HepG2 (cell line): Measurements from ENCODE around the gene ERLEC1. TPM values are rescaled to one million over a fixed set of nuclear protein-coding genes. Genes with fewer than 3 reads are reported as not detected.

Experiments
- AGO1 ChIP-seq: fragments of 200-400 bp; formaldehyde crosslinking; IDR thresholded peaks from 2 replicates; pipeline ENCODE4 v1.6.1; 2017; ENCODE audit warnings: mild to moderate bottlenecking, low read depth, low read length, moderate library complexity; ENCODE audit not compliant: poor library complexity, severe bottlenecking
- ARID3A ChIP-seq: IDR thresholded peaks from 2 replicates; pipeline ENCODE4 v1.6.1; 2012; ENCODE audit warnings: low read depth, low read length, improper control_type of control experiment
- DDIT3 ChIP-seq: sonication (generic); formaldehyde crosslinking; IDR thresholded peaks from 2 replicates; pipeline ENCODE4 v1.4.0; 2020; ENCODE audit warnings: mild to moderate bottlenecking, missing genetic modification reagents
- GLI4 ChIP-seq: sonication (generic); formaldehyde crosslinking; IDR thresholded peaks from 2 replicates; pipeline ENCODE4 v1.5.1; 2020; ENCODE audit warnings: missing genetic modification reagents, mild to moderate bottlenecking, moderate library complexity, borderline replicate concordance
- NFIB ChIP-seq: sonication (generic); formaldehyde crosslinking; IDR thresholded peaks from 2 replicates; pipeline ENCODE4 v1.9.0; 2021; ENCODE audit warnings: missing genetic modification reagents, mild to moderate bottlenecking, borderline replicate concordance
- PRPF4 ChIP-seq: fragments of 200-400 bp; formaldehyde crosslinking; IDR thresholded peaks from 2 replicates; pipeline ENCODE4 v1.6.1; 2016; ENCODE audit warnings: low read length, low read depth; ENCODE audit not compliant: poor library complexity, severe bottlenecking
- SMC3 ChIP-seq: IDR thresholded peaks from 2 replicates; pipeline ENCODE4 v1.6.1; 2011; ENCODE audit warnings: low read length, improper control_type of control experiment
- ZNF12 ChIP-seq: sonication (generic); formaldehyde crosslinking; IDR thresholded peaks from 2 replicates; pipeline ENCODE4 v1.5.0; 2020; ENCODE audit warnings: missing genetic modification reagents
- ZNF136 ChIP-seq: sonication (generic); formaldehyde crosslinking; IDR thresholded peaks from 2 replicates; pipeline ENCODE4 v1.8.1; 2022; ENCODE audit warnings: low read depth, mild to moderate bottlenecking, moderate library complexity, missing genetic modification reagents
- ZNF30 ChIP-seq: sonication (generic); formaldehyde crosslinking; IDR thresholded peaks from 2 replicates; pipeline ENCODE4 v1.5.0; 2020; ENCODE audit warnings: mild to moderate bottlenecking, missing genetic modification reagents
- ZNF441 ChIP-seq: sonication (generic); formaldehyde crosslinking; IDR thresholded peaks from 2 replicates; pipeline ENCODE4 v1.7.0; 2021; ENCODE audit warnings: missing genetic modification reagents, borderline replicate concordance
- polyA plus RNA-seq, 8 experiments: library from polyadenylated mRNA; depleted of rRNA in 3 of 8; stranded (reverse) in 7 of 8; unstranded in 1 of 8; fragments of >200 nt; fragmentation: Illumina TruSeq in 4 of 8; extraction: Trizol in 4 of 8; gene quantifications; 2 replicates each; pipeline versions ENCODE4 v1.2.1 to v1.2.3, GENCODE V29; 2011 to 2016; ENCODE audit warnings: low read depth in 4 of 8, missing spikeins in 1 of 8, mixed read lengths in 1 of 8; ENCODE audit not compliant: insufficient read depth in 1 of 8
- total RNA-seq, 5 experiments: library from RNA; depleted of rRNA; stranded (reverse); fragments of >200 nt; fragmentation: Illumina TruSeq; extraction: Trizol; gene quantifications; 2 replicates each; pipeline ENCODE4 v1.2.3, GENCODE V29; 2016; ENCODE audit warnings: low read depth in 1 of 5
- TF ChIP-seq, protein P1 (sequence below), 2 experiments: IDR thresholded peaks; 2 replicates each; pipeline ENCODE4 v1.6.1; 2011 to 2012; ENCODE audit warnings: low read length in 2 of 2, borderline replicate concordance in 1 of 2, low read depth in 1 of 2, mild to moderate bottlenecking in 1 of 2, moderate library complexity in 1 of 2
- TF ChIP-seq, protein P2 (sequence below): sonication (generic); formaldehyde crosslinking; IDR thresholded peaks from 2 replicates; pipeline ENCODE4 v1.8.0; 2022; ENCODE audit warnings: missing genetic modification reagents, low read depth, mild to moderate bottlenecking, borderline replicate concordance
- TF ChIP-seq, protein P3 (sequence below): sonication (generic); formaldehyde crosslinking; IDR thresholded peaks from 2 replicates; pipeline ENCODE4 v1.4.0; 2020; ENCODE audit warnings: missing genetic modification reagents

Gene ERLEC1
- total and polyA plus RNA-seq, 2 of the 13 experiments (the other 11 are each of a cell fraction or from before 2014, with no cell fraction given): 87.3 to 88.4 TPM

DNA sequence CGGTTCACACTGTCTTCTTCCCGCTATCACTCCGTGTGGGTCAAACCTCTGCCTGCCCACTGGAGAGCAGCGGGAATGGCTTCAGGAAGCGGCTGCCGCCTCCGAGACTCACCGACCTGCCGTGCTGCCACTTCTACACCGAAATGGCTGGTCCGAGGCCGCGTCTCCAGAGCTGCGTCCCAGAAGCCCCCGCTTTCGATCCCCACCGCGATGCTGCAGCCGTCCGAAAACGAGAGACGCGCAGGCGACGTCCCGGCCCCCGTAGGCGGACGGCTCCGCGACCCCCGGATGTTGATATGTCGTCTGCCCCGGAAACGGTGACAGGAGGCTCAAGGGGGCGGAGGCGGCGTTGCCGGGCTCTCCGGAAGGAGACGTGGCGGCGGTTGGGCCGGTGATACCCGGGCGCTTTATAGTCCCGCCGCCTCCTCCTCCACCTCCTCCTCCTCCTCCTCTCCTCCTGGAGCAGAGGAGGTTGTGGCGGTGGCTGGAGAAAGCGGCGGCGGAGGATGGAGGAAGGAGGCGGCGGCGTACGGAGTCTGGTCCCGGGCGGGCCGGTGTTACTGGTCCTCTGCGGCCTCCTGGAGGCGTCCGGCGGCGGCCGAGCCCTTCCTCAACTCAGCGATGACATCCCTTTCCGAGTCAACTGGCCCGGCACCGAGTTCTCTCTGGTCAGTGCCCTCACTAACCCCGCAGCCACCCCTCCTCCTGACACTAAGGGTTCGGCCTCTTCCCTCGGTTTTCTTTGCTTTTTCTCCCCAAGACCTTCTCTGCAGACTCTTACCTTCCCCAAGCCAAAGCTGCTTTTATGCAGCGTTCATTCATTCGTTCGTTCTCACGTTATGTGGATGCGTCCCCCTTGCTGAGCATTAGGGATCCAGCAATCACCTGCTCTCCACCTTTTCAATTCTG is at the start of gene ERLEC1, which contains the start of gene ASB3 (continued):
- TF ChIP-seq, protein P1, sequence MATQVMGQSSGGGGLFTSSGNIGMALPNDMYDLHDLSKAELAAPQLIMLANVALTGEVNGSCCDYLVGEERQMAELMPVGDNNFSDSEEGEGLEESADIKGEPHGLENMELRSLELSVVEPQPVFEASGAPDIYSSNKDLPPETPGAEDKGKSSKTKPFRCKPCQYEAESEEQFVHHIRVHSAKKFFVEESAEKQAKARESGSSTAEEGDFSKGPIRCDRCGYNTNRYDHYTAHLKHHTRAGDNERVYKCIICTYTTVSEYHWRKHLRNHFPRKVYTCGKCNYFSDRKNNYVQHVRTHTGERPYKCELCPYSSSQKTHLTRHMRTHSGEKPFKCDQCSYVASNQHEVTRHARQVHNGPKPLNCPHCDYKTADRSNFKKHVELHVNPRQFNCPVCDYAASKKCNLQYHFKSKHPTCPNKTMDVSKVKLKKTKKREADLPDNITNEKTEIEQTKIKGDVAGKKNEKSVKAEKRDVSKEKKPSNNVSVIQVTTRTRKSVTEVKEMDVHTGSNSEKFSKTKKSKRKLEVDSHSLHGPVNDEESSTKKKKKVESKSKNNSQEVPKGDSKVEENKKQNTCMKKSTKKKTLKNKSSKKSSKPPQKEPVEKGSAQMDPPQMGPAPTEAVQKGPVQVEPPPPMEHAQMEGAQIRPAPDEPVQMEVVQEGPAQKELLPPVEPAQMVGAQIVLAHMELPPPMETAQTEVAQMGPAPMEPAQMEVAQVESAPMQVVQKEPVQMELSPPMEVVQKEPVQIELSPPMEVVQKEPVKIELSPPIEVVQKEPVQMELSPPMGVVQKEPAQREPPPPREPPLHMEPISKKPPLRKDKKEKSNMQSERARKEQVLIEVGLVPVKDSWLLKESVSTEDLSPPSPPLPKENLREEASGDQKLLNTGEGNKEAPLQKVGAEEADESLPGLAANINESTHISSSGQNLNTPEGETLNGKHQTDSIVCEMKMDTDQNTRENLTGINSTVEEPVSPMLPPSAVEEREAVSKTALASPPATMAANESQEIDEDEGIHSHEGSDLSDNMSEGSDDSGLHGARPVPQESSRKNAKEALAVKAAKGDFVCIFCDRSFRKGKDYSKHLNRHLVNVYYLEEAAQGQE (IDR thresholded peaks at IDR 0.05; ENCODE audit: borderline replicate concordance in 1 of 2, low read depth in 1 of 2, low read length in 2 of 2): peak in 1 of 2 experiments; percentile 56; a peak in 1 of 4 replicates
- TF ChIP-seq, protein P2, sequence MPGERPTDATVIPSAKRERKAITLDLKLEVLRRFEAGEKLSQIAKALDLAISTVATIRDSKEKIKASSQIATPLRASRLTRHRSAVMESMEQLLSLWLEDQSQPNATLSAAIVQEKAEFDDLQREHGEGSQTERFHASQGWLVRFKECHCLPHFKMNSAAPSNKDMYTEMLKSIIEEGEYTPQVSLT (CRISPR knock-in tag): 0 out of 2 replicates have a peak, but pooled peaks have one; percentile 43
- TF ChIP-seq SMC3 (no peak), DDIT3 (CRISPR knock-in tag) (no peak), ZNF136 (CRISPR knock-in tag) (0 out of 2 replicates have a peak, but pooled peaks have one; percentile 57), PRPF4 (no peak), ARID3A (peak; percentile 40; the same call in 1 of the 2 replicates), NFIB (CRISPR knock-in tag) (no peak), ZNF30 (CRISPR knock-in tag) (no peak), GLI4 (CRISPR knock-in tag) (peak; percentile 22; the same call in 1 of the 2 replicates), ZNF12 (peak; percentile 83; the same call in 1 of the 2 replicates), AGO1 (peak; percentile 79), ZNF441 (peak; percentile 7)
- TF ChIP-seq, protein P3, sequence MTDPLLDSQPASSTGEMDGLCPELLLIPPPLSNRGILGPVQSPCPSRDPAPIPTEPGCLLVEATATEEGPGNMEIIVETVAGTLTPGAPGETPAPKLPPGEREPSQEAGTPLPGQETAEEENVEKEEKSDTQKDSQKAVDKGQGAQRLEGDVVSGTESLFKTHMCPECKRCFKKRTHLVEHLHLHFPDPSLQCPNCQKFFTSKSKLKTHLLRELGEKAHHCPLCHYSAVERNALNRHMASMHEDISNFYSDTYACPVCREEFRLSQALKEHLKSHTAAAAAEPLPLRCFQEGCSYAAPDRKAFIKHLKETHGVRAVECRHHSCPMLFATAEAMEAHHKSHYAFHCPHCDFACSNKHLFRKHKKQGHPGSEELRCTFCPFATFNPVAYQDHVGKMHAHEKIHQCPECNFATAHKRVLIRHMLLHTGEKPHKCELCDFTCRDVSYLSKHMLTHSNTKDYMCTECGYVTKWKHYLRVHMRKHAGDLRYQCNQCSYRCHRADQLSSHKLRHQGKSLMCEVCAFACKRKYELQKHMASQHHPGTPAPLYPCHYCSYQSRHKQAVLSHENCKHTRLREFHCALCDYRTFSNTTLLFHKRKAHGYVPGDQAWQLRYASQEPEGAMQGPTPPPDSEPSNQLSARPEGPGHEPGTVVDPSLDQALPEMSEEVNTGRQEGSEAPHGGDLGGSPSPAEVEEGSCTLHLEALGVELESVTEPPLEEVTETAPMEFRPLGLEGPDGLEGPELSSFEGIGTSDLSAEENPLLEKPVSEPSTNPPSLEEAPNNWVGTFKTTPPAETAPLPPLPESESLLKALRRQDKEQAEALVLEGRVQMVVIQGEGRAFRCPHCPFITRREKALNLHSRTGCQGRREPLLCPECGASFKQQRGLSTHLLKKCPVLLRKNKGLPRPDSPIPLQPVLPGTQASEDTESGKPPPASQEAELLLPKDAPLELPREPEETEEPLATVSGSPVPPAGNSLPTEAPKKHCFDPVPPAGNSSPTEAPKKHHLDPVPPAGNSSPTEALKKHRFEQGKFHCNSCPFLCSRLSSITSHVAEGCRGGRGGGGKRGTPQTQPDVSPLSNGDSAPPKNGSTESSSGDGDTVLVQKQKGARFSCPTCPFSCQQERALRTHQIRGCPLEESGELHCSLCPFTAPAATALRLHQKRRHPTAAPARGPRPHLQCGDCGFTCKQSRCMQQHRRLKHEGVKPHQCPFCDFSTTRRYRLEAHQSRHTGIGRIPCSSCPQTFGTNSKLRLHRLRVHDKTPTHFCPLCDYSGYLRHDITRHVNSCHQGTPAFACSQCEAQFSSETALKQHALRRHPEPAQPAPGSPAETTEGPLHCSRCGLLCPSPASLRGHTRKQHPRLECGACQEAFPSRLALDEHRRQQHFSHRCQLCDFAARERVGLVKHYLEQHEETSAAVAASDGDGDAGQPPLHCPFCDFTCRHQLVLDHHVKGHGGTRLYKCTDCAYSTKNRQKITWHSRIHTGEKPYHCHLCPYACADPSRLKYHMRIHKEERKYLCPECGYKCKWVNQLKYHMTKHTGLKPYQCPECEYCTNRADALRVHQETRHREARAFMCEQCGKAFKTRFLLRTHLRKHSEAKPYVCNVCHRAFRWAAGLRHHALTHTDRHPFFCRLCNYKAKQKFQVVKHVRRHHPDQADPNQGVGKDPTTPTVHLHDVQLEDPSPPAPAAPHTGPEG (CRISPR knock-in tag): no peak; the same call in 1 of the 2 replicates
